ENCODE measurements around the gene GRAMD2B. TPM values are rescaled to one million over a fixed set of nuclear protein-coding genes. Genes with fewer than 3 reads are reported as not detected.

Gene GRAMD2B
- total and polyA plus RNA-seq, 2 of the 13 experiments (the other 11 are each of a cell fraction or from before 2014, with no cell fraction given): 8.1 to 10.6 TPM

- in situ Hi-C loops (cut with HindIII; ENCODE audit: extremely low pct_ligation_motif_present, low pct_unique_long_range_greater_than_20kb): no loop called here
- intact Hi-C loops (cut with micrococcal nuclease; ENCODE audit: unreplicated experiment): no loop called here
- no peaks in the 10 kb centered on the region; the same call in 1 of the 2 replicates for H3K4me1 ChIP-seq (ENCODE audit: insufficient read depth, low read length)
- no peak for TF ChIP-seq ZSCAN21 (CRISPR knock-in tag; IDR thresholded peaks at IDR 0.05; ENCODE audit: borderline replicate concordance)
- ATAC-seq (no peak), DNase-seq (ENCODE audit: low spot score) (no peak), FAIRE-seq (no peak)
- no peaks in the 10 kb centered on the region for H3K27me3 ChIP-seq (ENCODE audit: control insufficient read depth in 1 of 2, insufficient read depth in 2 of 2, low read length in 2 of 2)
- no peak overlapping the region for H3K4me3 ChIP-seq (replicated peaks in 1 of 3; ENCODE audit: insufficient read depth in 1 of 3, low read depth in 2 of 3, low read length in 3 of 3)
- H3K4me2 ChIP-seq (ENCODE audit: low read depth, low read length): no peak overlapping the region
- ChIA-PET POLR2A (interaction anchor here (0.9 kb wide), 1 partner anchor 149 kb away, joined by 3 read pairs; no protein-coding TSS in a partner anchor), CTCF (ENCODE audit: low intra/inter-chr PET ratio, low total read pairs) (no interaction called here)
- no peaks in the 10 kb centered on the region for H3K9me3 ChIP-seq (ENCODE audit: low read length)
- BruUV-seq (replicated peaks): no TSS peak
- no peak overlapping the region for H3K9ac ChIP-seq (ENCODE audit: insufficient read depth, low read depth, low read length)
- no peaks in the 10 kb centered on the region for H3K36me3 ChIP-seq (replicated peaks in 1 of 2; ENCODE audit: control insufficient read depth in 1 of 2, insufficient read depth in 2 of 2, low read length in 2 of 2)
- H2AFZ ChIP-seq (ENCODE audit: low read length): peak overlapping the region; percentile 46
- no peaks in the 10 kb centered on the region for H3K79me2 ChIP-seq (ENCODE audit: insufficient read depth, low read length)
- H4K20me1 ChIP-seq (ENCODE audit: insufficient read depth, low read length): no peaks in the 10 kb centered on the region
- 12% methylated on average over 6 of the region's 6 CpGs for WGBS (ENCODE audit: low lambda C conversion rate)
- H3K27ac ChIP-seq (ENCODE audit: extremely low read length, insufficient read depth, low read length): no peak overlapping the region
Measured at GRCh38 chr5:126519637-126520592, 96.7 kb downstream of the GRAMD2B start.

GRCh38 chr5:126520593-126520953, 97.4 kb downstream of the GRAMD2B start:
- Histone ChIP-seq H3K4me1 (ENCODE audit: insufficient read depth, low read length) (no peaks in the 10 kb centered on the region; the same call in 1 of the 2 replicates), H3K36me3 (replicated peaks in 1 of 2; ENCODE audit: control insufficient read depth in 1 of 2, insufficient read depth in 2 of 2, low read length in 2 of 2) (no peaks in the 10 kb centered on the region), H3K9me3 (ENCODE audit: low read length) (no peaks in the 10 kb centered on the region), H3K27me3 (ENCODE audit: control insufficient read depth in 1 of 2, insufficient read depth in 2 of 2, low read length in 2 of 2) (no peaks in the 10 kb centered on the region), H3K4me2 (ENCODE audit: low read depth, low read length) (no peak overlapping the region), H3K27ac (ENCODE audit: extremely low read length, insufficient read depth, low read length) (no peak overlapping the region), H3K4me3 (replicated peaks in 1 of 3; ENCODE audit: insufficient read depth in 1 of 3, low read depth in 2 of 3, low read length in 3 of 3) (no peak overlapping the region), H4K20me1 (ENCODE audit: insufficient read depth, low read length) (no peaks in the 10 kb centered on the region), H2AFZ (ENCODE audit: low read length) (no peak overlapping the region), H3K79me2 (ENCODE audit: insufficient read depth, low read length) (no peaks in the 10 kb centered on the region), H3K9ac (ENCODE audit: insufficient read depth, low read depth, low read length) (no peak overlapping the region)
- DNase-seq (ENCODE audit: low spot score) (no peak), FAIRE-seq (no peak), ATAC-seq (no peak)
- ChIA-PET CTCF (ENCODE audit: low intra/inter-chr PET ratio, low total read pairs) (no interaction called here), POLR2A (no interaction called here)
- BruUV-seq (replicated peaks): no TSS peak
- in situ Hi-C loops (cut with HindIII; ENCODE audit: extremely low pct_ligation_motif_present, low pct_unique_long_range_greater_than_20kb) (no loop called here), intact Hi-C loops (cut with micrococcal nuclease; ENCODE audit: unreplicated experiment) (no loop called here)
- TF ChIP-seq SMARCE1 (IDR thresholded peaks at IDR 0.05; ENCODE audit: borderline replicate concordance) (no peak), CEBPG (CRISPR knock-in tag; IDR thresholded peaks at IDR 0.05) (no peak), SMAD1 (CRISPR knock-in tag; IDR thresholded peaks at IDR 0.05; ENCODE audit: borderline replicate concordance, low read depth) (no peak), TBP (CRISPR knock-in tag; IDR thresholded peaks at IDR 0.05) (no peak)

All from HepG2 (cell line).